Neural cell (in vitro differentiated cells): ENCODE results near the gene VENTX.

Experiments
- EP300 ChIP-seq: fragments of 450-650 bp; conservative IDR thresholded peaks from 2 replicates; pipeline ENCODE4 v1.6.1; 2014; ENCODE audit warnings: antibody characterized with exemption, mild to moderate bottlenecking, moderate library complexity; ENCODE audit not compliant: poor library complexity, severe bottlenecking
- EZH2 ChIP-seq: fragments of 200-600, 300-800 bp; shearing (Covaris generic), sonication (generic); IDR thresholded peaks from 2 replicates; pipeline ENCODE4 v1.6.1; 2014; ENCODE audit warnings: antibody characterized with exemption, low read length, borderline replicate concordance, mild to moderate bottlenecking; ENCODE audit not compliant: insufficient read depth, poor library complexity, severe bottlenecking
- MXI1 ChIP-seq: fragments of 450-650 bp; conservative IDR thresholded peaks from 2 replicates; pipeline ENCODE4 v1.6.1; 2014; ENCODE audit warnings: antibody characterized with exemption, mild to moderate bottlenecking; ENCODE audit not compliant: poor library complexity, severe bottlenecking
- POLR2AphosphoS5 ChIP-seq: IDR thresholded peaks from 2 replicates; pipeline ENCODE4 v1.6.1; 2012
- TF ChIP-seq, protein P1 (sequence below): IDR thresholded peaks from 2 replicates; pipeline ENCODE4 v1.6.1; 2012; ENCODE audit warnings: borderline replicate concordance
- TF ChIP-seq, protein P2 (sequence below): fragments of 450-650 bp; IDR thresholded peaks from 2 replicates; pipeline ENCODE4 v1.5.1; 2014; ENCODE audit warnings: antibody characterized with exemption, mild to moderate bottlenecking, moderate library complexity; ENCODE audit not compliant: poor library complexity, severe bottlenecking

DNA sequence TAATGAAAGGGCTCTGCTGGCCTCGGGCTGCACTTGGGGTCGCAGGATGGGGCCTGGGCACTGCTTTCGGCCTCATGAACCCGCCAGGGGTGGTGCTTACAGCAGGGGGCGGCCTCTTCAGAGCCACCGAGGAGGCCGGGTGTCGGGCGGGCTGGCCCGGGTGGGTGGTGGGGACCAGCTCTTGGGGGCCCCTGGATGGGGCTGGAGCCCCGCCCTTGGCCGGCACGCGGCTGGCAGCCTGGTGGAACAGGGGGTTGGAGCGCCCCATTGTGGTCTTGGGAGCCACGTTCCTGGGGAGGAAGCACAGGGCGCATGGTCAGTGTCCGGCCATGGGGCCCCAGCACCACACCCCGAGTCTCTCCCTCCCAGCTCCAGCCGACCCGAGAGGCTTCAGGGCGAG, 30.2 kb downstream of the VENTX start:
- TF ChIP-seq, protein P1, sequence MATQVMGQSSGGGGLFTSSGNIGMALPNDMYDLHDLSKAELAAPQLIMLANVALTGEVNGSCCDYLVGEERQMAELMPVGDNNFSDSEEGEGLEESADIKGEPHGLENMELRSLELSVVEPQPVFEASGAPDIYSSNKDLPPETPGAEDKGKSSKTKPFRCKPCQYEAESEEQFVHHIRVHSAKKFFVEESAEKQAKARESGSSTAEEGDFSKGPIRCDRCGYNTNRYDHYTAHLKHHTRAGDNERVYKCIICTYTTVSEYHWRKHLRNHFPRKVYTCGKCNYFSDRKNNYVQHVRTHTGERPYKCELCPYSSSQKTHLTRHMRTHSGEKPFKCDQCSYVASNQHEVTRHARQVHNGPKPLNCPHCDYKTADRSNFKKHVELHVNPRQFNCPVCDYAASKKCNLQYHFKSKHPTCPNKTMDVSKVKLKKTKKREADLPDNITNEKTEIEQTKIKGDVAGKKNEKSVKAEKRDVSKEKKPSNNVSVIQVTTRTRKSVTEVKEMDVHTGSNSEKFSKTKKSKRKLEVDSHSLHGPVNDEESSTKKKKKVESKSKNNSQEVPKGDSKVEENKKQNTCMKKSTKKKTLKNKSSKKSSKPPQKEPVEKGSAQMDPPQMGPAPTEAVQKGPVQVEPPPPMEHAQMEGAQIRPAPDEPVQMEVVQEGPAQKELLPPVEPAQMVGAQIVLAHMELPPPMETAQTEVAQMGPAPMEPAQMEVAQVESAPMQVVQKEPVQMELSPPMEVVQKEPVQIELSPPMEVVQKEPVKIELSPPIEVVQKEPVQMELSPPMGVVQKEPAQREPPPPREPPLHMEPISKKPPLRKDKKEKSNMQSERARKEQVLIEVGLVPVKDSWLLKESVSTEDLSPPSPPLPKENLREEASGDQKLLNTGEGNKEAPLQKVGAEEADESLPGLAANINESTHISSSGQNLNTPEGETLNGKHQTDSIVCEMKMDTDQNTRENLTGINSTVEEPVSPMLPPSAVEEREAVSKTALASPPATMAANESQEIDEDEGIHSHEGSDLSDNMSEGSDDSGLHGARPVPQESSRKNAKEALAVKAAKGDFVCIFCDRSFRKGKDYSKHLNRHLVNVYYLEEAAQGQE: no peak
- TF ChIP-seq, protein P2, sequence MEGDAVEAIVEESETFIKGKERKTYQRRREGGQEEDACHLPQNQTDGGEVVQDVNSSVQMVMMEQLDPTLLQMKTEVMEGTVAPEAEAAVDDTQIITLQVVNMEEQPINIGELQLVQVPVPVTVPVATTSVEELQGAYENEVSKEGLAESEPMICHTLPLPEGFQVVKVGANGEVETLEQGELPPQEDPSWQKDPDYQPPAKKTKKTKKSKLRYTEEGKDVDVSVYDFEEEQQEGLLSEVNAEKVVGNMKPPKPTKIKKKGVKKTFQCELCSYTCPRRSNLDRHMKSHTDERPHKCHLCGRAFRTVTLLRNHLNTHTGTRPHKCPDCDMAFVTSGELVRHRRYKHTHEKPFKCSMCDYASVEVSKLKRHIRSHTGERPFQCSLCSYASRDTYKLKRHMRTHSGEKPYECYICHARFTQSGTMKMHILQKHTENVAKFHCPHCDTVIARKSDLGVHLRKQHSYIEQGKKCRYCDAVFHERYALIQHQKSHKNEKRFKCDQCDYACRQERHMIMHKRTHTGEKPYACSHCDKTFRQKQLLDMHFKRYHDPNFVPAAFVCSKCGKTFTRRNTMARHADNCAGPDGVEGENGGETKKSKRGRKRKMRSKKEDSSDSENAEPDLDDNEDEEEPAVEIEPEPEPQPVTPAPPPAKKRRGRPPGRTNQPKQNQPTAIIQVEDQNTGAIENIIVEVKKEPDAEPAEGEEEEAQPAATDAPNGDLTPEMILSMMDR: no peak
- TF ChIP-seq EZH2 (no peak), POLR2AphosphoS5 (no peak), EP300 (no peak), MXI1 (no peak)
